GM13976 (cell line): ENCODE measurements around the gene STX10.

Experiments
- DNase-seq: peaks from one replicate; pipeline ENCODE4 v3.0.0; 2012; ENCODE audit warnings: low spot score
- in situ Hi-C: fragments of 300-500 bp; cut with MboI; formaldehyde crosslinking; loops from one replicate; pipeline ENCODE4 v1.12.0; 2022; ENCODE audit warnings: low sequenced_read_pairs, mixed read lengths, inconsistent platforms; ENCODE audit not compliant: unreplicated experiment
- TF ChIP-seq, protein P1 (sequence below): IDR thresholded peaks from 2 replicates; pipeline ENCODE4 v1.5.1; 2012; ENCODE audit warnings: borderline replicate concordance, mild to moderate bottlenecking; ENCODE audit not compliant: insufficient read depth; ENCODE audit errors: extremely low read depth, missing control alignments, control extremely low read depth

STX10 gene

DNA sequence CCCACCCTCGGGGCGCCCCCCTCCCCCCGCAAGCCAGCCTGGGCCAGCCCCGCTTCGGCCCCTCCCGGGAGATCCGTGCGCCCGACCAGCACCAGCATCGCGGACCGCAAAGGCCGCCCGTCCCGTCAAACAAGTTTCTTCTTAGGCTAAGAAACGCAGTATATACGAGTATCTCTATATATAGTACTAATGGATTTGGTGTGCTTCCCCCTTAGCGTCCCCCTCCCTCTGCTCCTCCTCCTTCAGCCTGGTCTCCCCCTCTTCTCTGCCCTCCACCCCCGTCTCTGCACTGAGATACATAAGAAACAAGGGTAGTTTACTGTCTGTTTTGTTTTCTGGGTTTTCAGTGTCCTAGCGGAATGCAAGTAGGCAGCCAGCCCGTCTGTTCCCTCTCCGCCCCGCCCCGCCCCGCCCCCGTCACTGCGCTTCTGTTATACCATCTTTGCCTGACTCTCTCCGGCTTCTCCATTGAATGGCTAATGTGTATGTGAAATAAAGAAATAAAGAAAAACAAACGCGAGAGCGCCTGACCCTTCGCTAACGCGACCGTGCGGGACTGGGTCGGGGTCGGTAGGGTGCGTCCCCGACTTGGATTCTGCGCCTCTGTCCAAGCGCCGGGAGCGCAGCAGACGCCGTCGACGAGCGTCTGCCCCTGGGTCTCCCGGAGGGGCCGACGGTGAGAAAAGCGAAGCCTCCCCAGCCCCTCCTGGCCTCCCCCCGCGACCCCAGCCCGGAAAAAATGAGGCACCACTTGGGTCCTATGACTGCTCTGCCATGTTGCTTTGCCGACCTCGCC, 51.7 kb downstream of the STX10 start:
- in situ Hi-C loops: no loop called here
- TF ChIP-seq, protein P1, sequence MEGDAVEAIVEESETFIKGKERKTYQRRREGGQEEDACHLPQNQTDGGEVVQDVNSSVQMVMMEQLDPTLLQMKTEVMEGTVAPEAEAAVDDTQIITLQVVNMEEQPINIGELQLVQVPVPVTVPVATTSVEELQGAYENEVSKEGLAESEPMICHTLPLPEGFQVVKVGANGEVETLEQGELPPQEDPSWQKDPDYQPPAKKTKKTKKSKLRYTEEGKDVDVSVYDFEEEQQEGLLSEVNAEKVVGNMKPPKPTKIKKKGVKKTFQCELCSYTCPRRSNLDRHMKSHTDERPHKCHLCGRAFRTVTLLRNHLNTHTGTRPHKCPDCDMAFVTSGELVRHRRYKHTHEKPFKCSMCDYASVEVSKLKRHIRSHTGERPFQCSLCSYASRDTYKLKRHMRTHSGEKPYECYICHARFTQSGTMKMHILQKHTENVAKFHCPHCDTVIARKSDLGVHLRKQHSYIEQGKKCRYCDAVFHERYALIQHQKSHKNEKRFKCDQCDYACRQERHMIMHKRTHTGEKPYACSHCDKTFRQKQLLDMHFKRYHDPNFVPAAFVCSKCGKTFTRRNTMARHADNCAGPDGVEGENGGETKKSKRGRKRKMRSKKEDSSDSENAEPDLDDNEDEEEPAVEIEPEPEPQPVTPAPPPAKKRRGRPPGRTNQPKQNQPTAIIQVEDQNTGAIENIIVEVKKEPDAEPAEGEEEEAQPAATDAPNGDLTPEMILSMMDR: no peak
- no peak for DNase-seq

DNA sequence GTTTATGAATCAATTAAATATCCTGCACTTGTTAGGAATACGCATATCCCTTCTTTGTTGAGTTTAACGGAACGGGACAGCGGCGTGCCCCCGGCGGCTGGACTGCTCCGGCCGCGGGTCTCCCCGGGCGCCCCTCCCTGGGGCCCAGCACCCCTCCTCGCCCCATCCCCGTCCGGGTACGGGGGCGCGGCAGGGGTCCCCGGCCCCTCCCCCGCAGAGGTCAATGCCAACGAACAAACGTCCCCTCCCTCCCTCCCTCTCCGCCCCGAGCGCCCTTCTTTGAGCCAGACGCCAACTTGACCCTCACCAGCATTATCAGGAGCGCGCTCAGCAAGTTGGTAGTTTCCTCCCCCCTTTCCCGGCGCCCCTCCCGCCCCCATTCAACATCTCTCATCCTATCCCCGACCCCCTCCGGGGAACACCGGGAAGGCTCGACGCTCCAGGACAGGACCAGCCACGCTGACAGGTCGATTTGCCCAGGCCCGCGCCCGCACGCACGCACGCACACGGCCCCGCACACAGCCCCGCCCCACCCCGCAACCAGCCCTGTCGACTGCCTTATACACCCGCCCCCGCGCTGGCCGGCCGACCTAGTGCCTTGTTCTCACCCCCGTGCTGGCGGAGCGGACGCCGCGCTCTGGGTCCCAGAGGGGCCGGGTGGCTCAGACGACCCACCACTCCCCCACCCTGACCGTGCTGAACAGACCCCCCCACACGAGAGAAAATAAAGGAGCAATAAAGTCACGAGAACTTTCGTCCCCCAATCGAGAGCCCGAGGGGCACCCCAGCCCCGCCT, 52.5 kb downstream of the STX10 start:
- in situ Hi-C loops: no loop called here
- TF ChIP-seq, protein P1: no peak
- DNase-seq: no peak

DNA sequence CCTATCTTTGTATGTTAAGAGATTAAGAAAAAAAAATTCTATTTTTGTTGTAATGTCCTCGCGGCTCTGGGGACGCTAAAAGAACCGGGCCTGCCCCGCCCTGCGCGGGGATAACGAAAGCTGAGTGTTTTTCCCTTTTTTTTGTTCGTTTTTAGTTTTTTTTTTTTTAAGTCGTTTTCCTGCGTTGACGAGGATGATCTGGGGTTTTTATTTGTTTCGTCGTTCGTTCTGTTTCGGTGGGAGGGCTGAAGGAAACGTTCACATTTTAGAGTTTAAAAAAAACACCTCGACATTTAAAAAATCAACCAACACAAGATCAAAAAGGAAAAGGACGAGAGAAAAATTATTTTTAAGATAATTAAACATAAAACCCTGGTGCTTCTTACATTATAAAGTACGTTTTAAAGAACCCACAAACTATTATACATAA, 53.1 kb downstream of the STX10 start:
- DNase-seq: no peak
- in situ Hi-C loops: no loop called here
- TF ChIP-seq, protein P1: no peak

DNA sequence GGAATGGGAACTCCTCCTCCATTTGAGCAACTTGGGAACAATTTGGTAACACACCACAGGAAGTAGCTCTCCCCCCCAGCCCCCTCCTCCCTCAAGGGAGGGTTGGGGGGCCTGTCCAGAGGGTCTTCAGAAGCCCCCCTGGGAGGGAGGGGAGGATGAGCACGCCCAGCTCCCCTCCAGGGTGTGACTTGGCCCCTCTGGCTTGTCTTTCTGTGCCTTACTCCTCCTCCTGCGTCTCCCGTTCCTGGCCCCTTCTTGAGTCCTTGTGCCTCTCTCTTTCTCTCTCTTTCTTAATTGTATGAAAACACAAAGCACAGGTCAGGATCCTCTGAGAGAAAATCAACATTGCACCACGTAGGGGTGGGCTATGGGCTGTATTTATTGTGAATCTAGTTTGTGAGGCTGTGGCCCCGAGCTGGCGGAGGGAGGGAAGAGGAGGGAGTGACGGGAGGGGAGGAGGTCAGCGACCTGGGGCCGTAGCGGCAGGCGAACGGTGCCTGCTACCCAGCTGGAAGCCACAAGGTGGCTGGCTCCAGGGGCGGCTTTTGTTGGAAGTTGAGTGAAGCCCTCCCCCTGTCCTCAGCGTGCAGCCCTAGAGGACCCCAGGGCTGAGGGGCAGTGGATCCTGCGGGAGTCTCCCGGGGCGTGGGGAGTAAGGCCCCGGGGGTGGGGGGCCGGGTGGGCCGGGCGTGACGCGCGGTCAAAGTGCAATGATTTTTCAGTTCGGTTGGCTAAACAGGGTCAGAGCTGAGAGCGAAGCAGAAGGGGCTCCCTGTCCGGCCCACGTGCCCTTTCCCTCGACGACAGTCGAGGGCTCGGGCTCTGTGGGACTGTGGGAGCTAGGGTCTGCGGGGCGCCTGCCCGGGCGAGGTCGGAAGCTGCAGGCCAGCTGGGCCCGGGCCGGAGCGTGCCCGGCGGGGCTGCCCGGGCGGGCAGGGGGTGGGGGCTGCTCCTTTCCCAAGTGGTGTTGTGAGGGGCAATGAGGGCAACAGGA, 53.9 kb downstream of the STX10 start:
- in situ Hi-C loops: no loop called here

DNA sequence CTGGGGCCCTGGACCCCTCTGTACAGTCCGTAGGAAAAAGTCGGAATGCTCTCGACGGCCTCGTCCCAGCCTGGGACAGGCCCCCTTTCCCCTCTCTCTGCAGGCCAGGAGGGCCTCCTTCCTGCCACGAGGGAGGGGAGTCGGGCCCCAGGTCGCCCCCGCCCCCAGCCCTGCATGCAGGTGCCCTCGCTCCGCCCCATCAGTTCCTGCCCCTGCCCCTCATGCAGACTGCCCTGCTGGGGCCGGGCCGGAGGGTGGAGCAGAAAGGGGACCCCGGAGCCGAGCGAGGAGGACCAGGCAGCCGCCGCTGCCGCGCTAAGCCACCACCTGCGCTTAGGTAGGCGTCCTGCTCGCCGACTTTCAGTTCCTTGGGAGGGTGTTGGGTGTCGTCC, 54.8 kb downstream of the STX10 start:
- DNase-seq: no peak
- TF ChIP-seq, protein P1: no peak
- in situ Hi-C loops: no loop called here

More for the DNA sequence above, 53.9 kb downstream of the STX10 start:
- TF ChIP-seq, protein P1: no peak
- DNase-seq: no peak

DNA sequence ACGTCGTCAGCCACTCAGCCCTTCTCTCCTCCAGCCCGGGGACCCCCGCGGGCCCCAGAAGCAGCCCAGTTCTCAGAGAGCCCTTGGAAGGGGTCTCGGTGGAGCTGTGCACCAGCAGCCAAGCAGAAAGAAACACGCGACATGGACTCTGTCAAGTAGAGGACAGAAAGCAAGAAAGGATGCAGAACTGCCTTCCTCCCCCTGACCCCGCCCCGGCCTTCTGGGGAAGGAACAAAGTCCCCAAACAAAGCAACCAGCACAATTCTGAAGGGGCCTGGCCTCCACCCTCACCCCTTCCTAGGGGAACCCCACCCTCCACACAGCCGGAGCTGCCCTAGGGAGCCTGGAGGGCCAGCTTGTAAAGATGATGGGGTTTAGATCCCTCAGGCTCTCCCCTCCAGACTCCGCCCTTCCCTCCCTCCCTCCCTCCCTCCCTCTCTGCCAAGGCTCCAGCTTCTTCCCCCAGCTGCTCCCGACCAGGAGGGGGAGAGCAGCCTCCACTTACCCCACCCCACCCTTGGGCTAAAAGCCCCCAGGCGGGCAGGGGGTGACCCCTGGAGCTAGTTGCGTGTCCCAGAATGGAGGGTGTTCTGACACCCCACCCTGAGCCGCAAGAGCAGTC, 55.3 kb downstream of the STX10 start:
- TF ChIP-seq, protein P1: no peak
- DNase-seq: peak; percentile 68
- in situ Hi-C loops: loop anchor here (5.0 kb wide), 1 partner anchor 118 kb away; no protein-coding TSS in a partner anchor
